ENCODE data around the gene RET. TPM values are rescaled to one million over a fixed set of nuclear protein-coding genes. Genes with fewer than 3 reads are reported as not detected.

The RET gene
- total RNA-seq, 1 donor from 2014 or later = 1.0 TPM

DNA sequence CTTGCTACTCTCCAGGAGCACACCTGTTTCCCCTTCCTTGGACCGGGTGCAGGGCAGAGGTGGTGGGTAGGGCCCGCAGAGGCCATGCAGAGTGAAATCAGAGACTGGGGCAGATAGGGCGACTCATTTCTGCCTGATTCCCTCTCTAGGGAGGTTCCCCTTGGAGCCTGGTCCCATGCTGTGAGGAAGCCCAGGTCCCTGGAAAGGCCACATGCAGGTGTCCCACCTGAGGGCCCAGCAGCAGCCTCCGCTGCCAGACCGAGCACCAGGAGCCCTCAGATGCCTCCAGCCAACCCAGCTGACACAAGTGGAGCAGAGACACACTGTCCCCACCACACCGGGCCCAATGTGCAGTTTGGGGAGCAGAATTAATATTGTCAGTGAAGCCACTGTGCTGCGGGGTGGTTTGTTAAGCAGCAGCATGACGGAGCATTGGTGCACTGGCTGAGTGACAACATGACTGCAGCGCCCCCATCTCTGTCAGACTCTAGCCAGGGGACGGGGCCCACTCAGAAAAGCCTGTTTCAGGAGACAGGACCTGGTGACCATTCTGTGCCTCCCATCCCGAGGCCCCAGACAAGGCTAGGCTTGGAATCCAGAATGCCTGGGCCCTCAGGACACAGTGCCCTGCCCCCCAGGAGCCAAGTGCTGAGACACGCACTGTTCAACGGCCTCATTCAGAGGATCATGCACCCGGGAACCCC is 30.4 kb upstream of the RET start:
- peak; percentile 50 for DNase-seq
- H3K27ac ChIP-seq = no peak overlapping the region
- ATAC-seq = no peak

DNA sequence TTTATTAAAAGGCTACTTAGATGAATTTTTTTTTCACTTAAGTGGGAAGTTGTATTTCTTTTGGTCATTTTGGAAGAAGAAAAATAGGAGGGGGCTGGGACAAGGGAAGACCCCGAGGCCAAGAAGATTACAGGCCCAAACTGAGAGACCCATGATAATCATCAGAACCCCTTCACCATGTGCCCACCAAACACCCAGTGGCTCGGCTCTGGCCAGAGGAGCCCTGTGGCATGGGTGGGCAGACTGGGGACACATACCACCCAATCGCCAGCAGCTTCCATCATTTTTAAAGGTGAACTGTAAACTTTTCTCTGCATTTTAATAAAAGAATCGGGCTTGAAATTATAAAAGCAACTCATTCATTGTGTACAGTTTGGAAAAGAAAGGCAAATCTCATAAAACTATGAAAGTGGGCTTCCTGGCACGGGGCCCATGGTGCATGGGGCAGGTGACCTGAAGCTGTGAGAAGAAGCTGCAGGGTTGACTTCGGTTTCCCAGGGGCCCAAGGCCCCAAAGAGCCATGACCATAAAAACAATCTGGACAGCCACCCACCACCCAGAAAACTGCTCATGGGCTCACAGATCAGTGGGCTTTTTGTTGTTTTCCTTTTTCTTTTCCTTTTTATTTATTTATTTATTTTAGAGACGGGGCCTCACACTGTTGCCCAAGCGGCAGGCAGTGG is 29.4 kb upstream of the RET start:
- Histone ChIP-seq H3K27ac (no peak overlapping the region), H3K4me3 (no peak overlapping the region), H3K36me3 (no peaks in the 10 kb centered on the region), H3K4me1 (no peaks in the 10 kb centered on the region), H3K27me3 (no peaks in the 10 kb centered on the region), H3K9me3 (no peaks in the 10 kb centered on the region)
- ATAC-seq (no peak), DNase-seq (no peak)
- TF ChIP-seq, protein P1, sequence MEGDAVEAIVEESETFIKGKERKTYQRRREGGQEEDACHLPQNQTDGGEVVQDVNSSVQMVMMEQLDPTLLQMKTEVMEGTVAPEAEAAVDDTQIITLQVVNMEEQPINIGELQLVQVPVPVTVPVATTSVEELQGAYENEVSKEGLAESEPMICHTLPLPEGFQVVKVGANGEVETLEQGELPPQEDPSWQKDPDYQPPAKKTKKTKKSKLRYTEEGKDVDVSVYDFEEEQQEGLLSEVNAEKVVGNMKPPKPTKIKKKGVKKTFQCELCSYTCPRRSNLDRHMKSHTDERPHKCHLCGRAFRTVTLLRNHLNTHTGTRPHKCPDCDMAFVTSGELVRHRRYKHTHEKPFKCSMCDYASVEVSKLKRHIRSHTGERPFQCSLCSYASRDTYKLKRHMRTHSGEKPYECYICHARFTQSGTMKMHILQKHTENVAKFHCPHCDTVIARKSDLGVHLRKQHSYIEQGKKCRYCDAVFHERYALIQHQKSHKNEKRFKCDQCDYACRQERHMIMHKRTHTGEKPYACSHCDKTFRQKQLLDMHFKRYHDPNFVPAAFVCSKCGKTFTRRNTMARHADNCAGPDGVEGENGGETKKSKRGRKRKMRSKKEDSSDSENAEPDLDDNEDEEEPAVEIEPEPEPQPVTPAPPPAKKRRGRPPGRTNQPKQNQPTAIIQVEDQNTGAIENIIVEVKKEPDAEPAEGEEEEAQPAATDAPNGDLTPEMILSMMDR (IDR thresholded peaks at IDR 0.05) = no peak
- intact Hi-C loops (cut with DNase I) = no loop called here

More for the DNA sequence above, 30.4 kb upstream of the RET start:
- no peaks in the 10 kb centered on the region for H3K4me1 ChIP-seq
- H3K36me3 ChIP-seq = no peaks in the 10 kb centered on the region
- no peaks in the 10 kb centered on the region for H3K9me3 ChIP-seq
- intact Hi-C loops (cut with DNase I) = no loop called here
- TF ChIP-seq, protein P1 (IDR thresholded peaks at IDR 0.05) = no peak
- H3K27me3 ChIP-seq = no peaks in the 10 kb centered on the region
- H3K4me3 ChIP-seq = no peak overlapping the region

DNA sequence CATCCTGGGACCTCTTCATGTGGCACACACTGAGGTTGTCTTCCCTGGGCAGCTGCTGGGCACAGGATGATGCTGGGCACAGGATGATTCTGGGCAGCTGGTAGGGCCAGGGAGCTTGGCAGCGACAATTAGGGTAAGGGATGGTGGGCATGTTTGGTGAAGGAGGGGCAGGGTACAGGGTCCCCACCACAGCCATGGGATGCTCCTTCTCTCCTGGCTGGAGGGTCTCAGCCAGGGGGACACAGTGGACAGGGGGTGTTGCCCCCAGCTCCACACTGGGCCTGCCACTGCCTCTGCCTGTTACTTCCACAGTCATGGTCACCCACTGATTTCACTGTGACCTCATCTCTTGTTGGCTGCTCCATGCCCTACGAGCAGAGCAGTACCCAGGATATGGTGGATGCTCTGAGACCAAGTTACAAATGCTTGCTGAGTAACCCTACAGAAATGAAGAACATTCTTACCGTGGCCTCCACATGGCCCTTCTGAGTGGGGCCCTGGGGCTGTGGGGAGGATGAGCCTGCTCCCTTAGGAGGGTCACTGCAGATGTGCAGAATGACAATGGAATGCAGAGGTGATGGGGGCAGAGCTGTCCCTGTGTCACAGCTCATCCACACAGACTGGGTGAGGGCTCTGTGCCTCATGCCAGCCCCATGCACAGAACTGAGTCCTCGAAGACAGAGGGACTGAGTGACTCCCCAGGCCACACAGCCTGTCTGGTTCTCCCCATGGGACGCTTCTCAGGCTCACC is 28.4 kb upstream of the RET start:
- DNase-seq = peak; percentile 35
- no peaks in the 10 kb centered on the region for H3K27me3 ChIP-seq
- no peaks in the 10 kb centered on the region for H3K9me3 ChIP-seq
- intact Hi-C loops (cut with DNase I) = no loop called here
- H3K4me1 ChIP-seq = no peaks in the 10 kb centered on the region
- H3K36me3 ChIP-seq = no peaks in the 10 kb centered on the region
- H3K4me3 ChIP-seq = no peak overlapping the region
- TF ChIP-seq, protein P1 (IDR thresholded peaks at IDR 0.05) = no peak
- no peak overlapping the region for H3K27ac ChIP-seq
- no peak for ATAC-seq

DNA sequence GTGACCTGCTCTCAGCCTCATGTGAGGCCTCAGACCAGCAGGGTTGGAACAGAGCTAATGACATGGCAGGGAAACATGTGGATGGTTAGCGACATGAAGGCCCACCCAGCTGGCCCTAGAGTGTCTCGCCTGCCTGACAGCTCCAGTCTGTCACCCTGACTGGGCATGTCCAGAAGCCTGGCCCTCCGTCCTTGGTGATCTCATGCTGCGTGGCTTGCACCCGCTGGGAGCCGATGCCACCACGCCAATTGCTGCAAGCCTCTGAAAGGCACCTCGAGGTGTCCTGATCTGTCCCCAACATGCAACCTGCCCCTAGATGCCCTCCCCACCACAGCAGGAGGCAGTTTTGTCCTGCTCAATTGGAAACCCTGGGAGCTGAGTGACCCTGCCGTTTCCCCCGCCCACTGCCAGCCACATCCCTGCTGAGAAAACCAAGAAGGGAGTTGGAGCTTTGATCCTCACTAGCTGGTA is 27.8 kb upstream of the RET start:
- intact Hi-C loops (cut with DNase I) = no loop called here
- Histone ChIP-seq H3K27ac (no peak overlapping the region), H3K4me1 (no peaks in the 10 kb centered on the region), H3K4me3 (no peak overlapping the region), H3K36me3 (no peaks in the 10 kb centered on the region), H3K27me3 (no peaks in the 10 kb centered on the region), H3K9me3 (no peaks in the 10 kb centered on the region)
- DNase-seq (peak; percentile 35), ATAC-seq (no peak)
- TF ChIP-seq, protein P1 (IDR thresholded peaks at IDR 0.05) = no peak

DNA sequence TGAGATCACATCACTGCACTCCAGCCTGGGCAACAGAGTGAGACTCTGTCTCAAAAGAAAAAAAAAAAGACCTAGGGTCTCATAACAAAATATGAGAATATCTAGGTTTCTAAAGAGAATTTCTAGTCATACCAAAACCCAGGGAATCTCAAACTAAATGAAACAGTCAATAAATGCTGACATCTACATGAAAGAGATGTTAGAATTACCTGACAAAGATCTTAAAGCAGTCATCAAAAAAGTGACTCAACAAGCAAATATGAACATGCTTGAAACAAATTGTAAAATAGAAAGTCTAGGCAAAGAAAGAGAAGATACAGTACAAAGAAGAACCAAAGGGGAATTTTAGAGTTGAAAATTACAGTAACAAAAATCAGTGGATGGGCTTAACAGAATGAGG is 26.9 kb upstream of the RET start:
- no peaks in the 10 kb centered on the region for H3K4me1 ChIP-seq
- H3K27me3 ChIP-seq = no peaks in the 10 kb centered on the region
- H3K9me3 ChIP-seq = no peaks in the 10 kb centered on the region
- H3K4me3 ChIP-seq = no peak overlapping the region
- intact Hi-C loops (cut with DNase I) = no loop called here
- H3K27ac ChIP-seq = no peak overlapping the region
- ATAC-seq = no peak
- H3K36me3 ChIP-seq = no peaks in the 10 kb centered on the region
- TF ChIP-seq, protein P1 (IDR thresholded peaks at IDR 0.05) = no peak
- no peak for DNase-seq

Data from upper lobe of right lung (tissue), 1 donor.